HG02981 (cell line): ENCODE data around the gene VPS39.

ENCODE experiments used
- ATAC-seq: cut with Tn5 transposase; IDR thresholded peaks from one replicate; pipeline ENCODE4 v1.9.1; 2021; ENCODE audit warnings: mild to moderate bottlenecking, moderate library complexity; ENCODE audit not compliant: unreplicated experiment

VPS39 gene

GRCh38 chr15:42159381-42160015 is 48.6 kb downstream of the VPS39 start:
- ATAC-seq, result no peak

- ATAC-seq, result no peak
Observed at GRCh38 chr15:42158941-42159340, 49.2 kb downstream of the VPS39 start.

- no peak for ATAC-seq
Observed at GRCh38 chr15:42157981-42158765, 49.9 kb downstream of the VPS39 start.

GRCh38 chr15:42157381-42157780 is 50.7 kb downstream of the VPS39 start:
- ATAC-seq, result no peak

- ATAC-seq, result no peak
Observed at GRCh38 chr15:42156243-42156922, 51.7 kb downstream of the VPS39 start, which contains the start of gene PLA2G4F. Gene PLA2G4F, minus strand, starts transcription at chr15:42156636. Its CDS starts 87 bp downstream, at chr15:42156549.

GRCh38 chr15:42155546-42156242 is 52.4 kb downstream of the VPS39 start:
- no peak for ATAC-seq

- ATAC-seq, result no peak
Observed at GRCh38 chr15:42154956-42155355, 53.1 kb downstream of the VPS39 start.

GRCh38 chr15:42154212-42154941 is 53.7 kb downstream of the VPS39 start:
- ATAC-seq, result no peak

- no peak for ATAC-seq
Observed at GRCh38 chr15:42153874-42154211, 54.3 kb downstream of the VPS39 start.

GRCh38 chr15:42152921-42153698 is 55.0 kb downstream of the VPS39 start:
- ATAC-seq, result no peak

GRCh38 chr15:42152196-42152920 is 55.7 kb downstream of the VPS39 start:
- ATAC-seq, result no peak

GRCh38 chr15:42151736-42152135 is 56.4 kb downstream of the VPS39 start:
- no peak for ATAC-seq

GRCh38 chr15:42151141-42151561 is 57.0 kb downstream of the VPS39 start:
- ATAC-seq, result no peak

- ATAC-seq, result no peak
Observed at GRCh38 chr15:42150219-42150970, 57.7 kb downstream of the VPS39 start.

- no peak for ATAC-seq
Observed at GRCh38 chr15:42149493-42150218, 58.4 kb downstream of the VPS39 start.

GRCh38 chr15:42148808-42149492 is 59.2 kb downstream of the VPS39 start:
- no peak for ATAC-seq

GRCh38 chr15:42147431-42147735 is 60.7 kb downstream of the VPS39 start:
- ATAC-seq, result no peak
